Neural cell (in vitro differentiated cells): ENCODE results near the gene UVRAG. TPM values are rescaled to one million over a fixed set of nuclear protein-coding genes. Genes with fewer than 3 reads are reported as not detected.

Experiments used
- H2AFZ ChIP-seq: fragments of 200-600, 300-800 bp; sonication (generic), shearing (Covaris generic); 2 replicates; pipeline ENCODE4 v1.6.0; 2014; ENCODE audit warnings: low read depth, mild to moderate bottlenecking, antibody characterized with exemption, low read length, moderate library complexity
- H3F3A ChIP-seq: fragments of 200-600 bp; shearing (Covaris generic); 2 replicates; pipeline ENCODE4 v1.6.1; 2016; ENCODE audit warnings: mild to moderate bottlenecking, moderate library complexity, mixed read lengths, antibody characterized with exemption, low read length; ENCODE audit not compliant: insufficient read depth, poor library complexity, severe bottlenecking
- H3K27ac ChIP-seq: fragments of 200-600, 300-800 bp; sonication (generic), shearing (Covaris generic); 2 replicates; pipeline ENCODE4 v1.5.1; 2014; ENCODE audit warnings: mild to moderate bottlenecking, low read length, moderate library complexity
- H3K27me3 ChIP-seq: fragments of 300-800, 200-600 bp; sonication (generic), shearing (Covaris generic); 2 replicates; pipeline ENCODE4 v1.6.0; 2014; ENCODE audit warnings: mild to moderate bottlenecking, low read depth, low read length, moderate library complexity; ENCODE audit not compliant: insufficient read depth
- H3K36me3 ChIP-seq: fragments of 300-800, 200-600 bp; sonication (generic), shearing (Covaris generic); 2 replicates; pipeline ENCODE4 v1.5.1; 2014; ENCODE audit warnings: mild to moderate bottlenecking, antibody characterized with exemption, low read length, moderate library complexity; ENCODE audit not compliant: insufficient read depth
- H3K4me2 ChIP-seq: fragments of 300-800, 200-600 bp; sonication (generic), shearing (Covaris generic); 2 replicates; pipeline ENCODE4 v1.6.0; 2014; ENCODE audit warnings: mild to moderate bottlenecking, low read length
- H3K4me3 ChIP-seq: fragments of 300-800, 200-600 bp; sonication (generic), shearing (Covaris generic); 2 replicates; pipeline ENCODE4 v1.5.1; 2014; ENCODE audit warnings: mild to moderate bottlenecking, low read length, moderate library complexity
- H3K79me2 ChIP-seq: fragments of 200-600 bp; shearing (Covaris generic); replicated peaks from 2 replicates; pipeline ENCODE4 v1.6.0; 2014; ENCODE audit warnings: mild to moderate bottlenecking, low read length, moderate library complexity; ENCODE audit not compliant: insufficient read depth
- H3K9ac ChIP-seq: fragments of 300-800, 200-600 bp; sonication (generic), shearing (Covaris generic); 2 replicates; pipeline ENCODE4 v1.6.1; 2016; ENCODE audit warnings: mild to moderate bottlenecking, low read length, mixed read lengths
- H3K9me2 ChIP-seq: fragments of 200-600 bp; shearing (Covaris generic); 2 replicates; pipeline ENCODE4 v1.6.1; 2016; ENCODE audit warnings: mild to moderate bottlenecking, low read length, mixed read lengths; ENCODE audit not compliant: insufficient read depth
- H3K9me3 ChIP-seq: fragments of 200-600, 300-800 bp; sonication (generic), shearing (Covaris generic); 2 replicates; pipeline ENCODE4 v1.6.1; 2016; ENCODE audit warnings: mild to moderate bottlenecking, mixed run types, low read length, moderate library complexity, mixed read lengths
- H4K20me1 ChIP-seq: fragments of 200-600 bp; shearing (Covaris generic); 2 replicates; pipeline ENCODE4 v1.6.1; 2016; ENCODE audit warnings: mild to moderate bottlenecking, mixed run types; ENCODE audit not compliant: insufficient read depth
- EP300 ChIP-seq: fragments of 450-650 bp; conservative IDR thresholded peaks from 2 replicates; pipeline ENCODE4 v1.6.1; 2014; ENCODE audit warnings: antibody characterized with exemption, mild to moderate bottlenecking, moderate library complexity; ENCODE audit not compliant: poor library complexity, severe bottlenecking
- EZH2 ChIP-seq: fragments of 200-600, 300-800 bp; shearing (Covaris generic), sonication (generic); IDR thresholded peaks from 2 replicates; pipeline ENCODE4 v1.6.1; 2014; ENCODE audit warnings: antibody characterized with exemption, low read length, borderline replicate concordance, mild to moderate bottlenecking; ENCODE audit not compliant: insufficient read depth, poor library complexity, severe bottlenecking
- MXI1 ChIP-seq: fragments of 450-650 bp; conservative IDR thresholded peaks from 2 replicates; pipeline ENCODE4 v1.6.1; 2014; ENCODE audit warnings: antibody characterized with exemption, mild to moderate bottlenecking; ENCODE audit not compliant: poor library complexity, severe bottlenecking
- POLR2AphosphoS5 ChIP-seq: IDR thresholded peaks from 2 replicates; pipeline ENCODE4 v1.6.1; 2012
- RAD21 ChIP-seq: fragments of 450-650 bp; conservative IDR thresholded peaks from 2 replicates; pipeline ENCODE4 v1.6.1; 2014; ENCODE audit warnings: antibody characterized with exemption, mild to moderate bottlenecking, moderate library complexity
- SMC3 ChIP-seq: fragments of 450-650 bp; conservative IDR thresholded peaks from 2 replicates; pipeline ENCODE4 v1.6.1; 2014; ENCODE audit warnings: antibody characterized with exemption, mild to moderate bottlenecking, moderate library complexity; ENCODE audit not compliant: poor library complexity
- TAF1 ChIP-seq: IDR thresholded peaks from 2 replicates; pipeline ENCODE4 v1.6.1; 2012; ENCODE audit warnings: low read depth
- polyA plus RNA-seq: library from polyadenylated mRNA; depleted of rRNA; stranded (reverse); fragments of >200 nt; gene quantifications from 2 replicates; pipeline ENCODE4 v1.2.3, GENCODE V29; 2014
- TF ChIP-seq, protein P1 (sequence below): IDR thresholded peaks from 2 replicates; pipeline ENCODE4 v1.6.1; 2012; ENCODE audit warnings: borderline replicate concordance
- TF ChIP-seq, protein P2 (sequence below): fragments of 450-650 bp; IDR thresholded peaks from 2 replicates; pipeline ENCODE4 v1.5.1; 2014; ENCODE audit warnings: antibody characterized with exemption, mild to moderate bottlenecking, moderate library complexity; ENCODE audit not compliant: poor library complexity, severe bottlenecking

UVRAG gene
- polyA plus RNA-seq, 1 donor from 2014 or later: 31.6 TPM

DNA sequence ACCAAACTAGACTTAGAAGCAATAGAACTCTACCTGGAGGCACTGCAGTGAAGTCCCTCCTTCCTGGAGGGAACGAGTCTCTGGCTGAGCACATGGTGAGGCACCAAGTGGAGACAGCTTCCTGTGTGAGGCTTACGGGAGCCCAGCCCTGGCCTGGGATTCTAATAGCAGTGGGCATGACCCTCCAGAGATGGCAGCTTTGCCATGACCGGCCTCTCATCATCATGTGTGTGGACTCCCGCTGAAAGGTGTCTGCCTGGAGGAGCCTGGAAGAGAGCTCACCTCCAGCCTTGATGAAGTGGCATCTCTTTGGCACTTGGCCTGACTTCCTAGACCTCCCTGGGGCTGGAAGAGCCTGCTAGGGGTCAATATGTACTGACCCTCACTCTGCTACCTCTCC lies 38.5 kb upstream of the UVRAG start:
- Histone ChIP-seq H3K4me2 (no peak overlapping the region), H3K9ac (no peak overlapping the region), H3K27me3 (no peaks in the 10 kb centered on the region), H3K4me3 (no peak overlapping the region), H3K36me3 (no peaks in the 10 kb centered on the region), H3K79me2 (no peaks in the 10 kb centered on the region), H3F3A (no peaks in the 10 kb centered on the region), H3K27ac (no peak overlapping the region), H2AFZ (no peak overlapping the region), H3K9me2 (no peaks in the 10 kb centered on the region), H4K20me1 (no peaks in the 10 kb centered on the region), H3K9me3 (no peaks in the 10 kb centered on the region)
- no peak for TF ChIP-seq SMC3

DNA sequence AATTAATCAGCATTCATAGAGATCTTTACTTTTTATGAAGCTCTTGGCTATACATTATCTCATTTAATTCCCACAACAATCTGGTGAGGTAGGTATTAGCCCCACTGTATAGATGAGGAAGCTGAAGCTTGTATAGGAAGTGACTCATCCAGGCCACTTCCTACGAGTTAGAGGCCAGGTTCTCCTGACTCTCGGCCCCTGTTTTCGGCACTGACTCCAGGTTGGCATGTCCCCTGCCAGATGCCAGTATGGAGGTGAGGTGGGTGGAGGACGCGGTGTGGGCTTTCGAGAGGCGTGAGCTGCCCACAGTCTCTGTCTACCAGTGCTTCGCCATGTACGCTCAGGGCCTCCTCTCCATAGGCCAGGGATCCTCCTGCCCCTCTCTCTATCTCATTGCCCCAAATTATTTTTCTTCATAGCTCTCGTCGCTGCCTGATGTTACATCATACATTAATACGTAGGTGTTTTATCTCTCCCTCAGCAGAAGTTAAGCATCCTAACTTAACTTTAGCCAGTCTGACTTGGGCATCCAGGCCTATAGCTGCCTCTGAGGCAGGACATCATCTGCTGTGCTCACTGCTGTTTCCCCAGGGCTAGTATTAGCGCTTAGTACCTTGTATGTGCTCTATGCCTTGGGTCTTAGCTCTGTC lies 37.4 kb upstream of the UVRAG start:
- Histone ChIP-seq H3K9me2 (no peaks in the 10 kb centered on the region), H2AFZ (no peak overlapping the region), H3F3A (no peaks in the 10 kb centered on the region), H3K79me2 (no peaks in the 10 kb centered on the region), H4K20me1 (no peaks in the 10 kb centered on the region), H3K9ac (no peak overlapping the region), H3K4me3 (no peak overlapping the region), H3K9me3 (no peaks in the 10 kb centered on the region), H3K27me3 (no peaks in the 10 kb centered on the region), H3K4me2 (no peak overlapping the region), H3K36me3 (no peaks in the 10 kb centered on the region), H3K27ac (no peak overlapping the region)
- TF ChIP-seq RAD21: no peak
- no peak for TF ChIP-seq MXI1
- no peak for TF ChIP-seq EP300
- no peak for TF ChIP-seq TAF1
- TF ChIP-seq SMC3: no peak
- no peak for TF ChIP-seq POLR2AphosphoS5
- TF ChIP-seq, protein P1, sequence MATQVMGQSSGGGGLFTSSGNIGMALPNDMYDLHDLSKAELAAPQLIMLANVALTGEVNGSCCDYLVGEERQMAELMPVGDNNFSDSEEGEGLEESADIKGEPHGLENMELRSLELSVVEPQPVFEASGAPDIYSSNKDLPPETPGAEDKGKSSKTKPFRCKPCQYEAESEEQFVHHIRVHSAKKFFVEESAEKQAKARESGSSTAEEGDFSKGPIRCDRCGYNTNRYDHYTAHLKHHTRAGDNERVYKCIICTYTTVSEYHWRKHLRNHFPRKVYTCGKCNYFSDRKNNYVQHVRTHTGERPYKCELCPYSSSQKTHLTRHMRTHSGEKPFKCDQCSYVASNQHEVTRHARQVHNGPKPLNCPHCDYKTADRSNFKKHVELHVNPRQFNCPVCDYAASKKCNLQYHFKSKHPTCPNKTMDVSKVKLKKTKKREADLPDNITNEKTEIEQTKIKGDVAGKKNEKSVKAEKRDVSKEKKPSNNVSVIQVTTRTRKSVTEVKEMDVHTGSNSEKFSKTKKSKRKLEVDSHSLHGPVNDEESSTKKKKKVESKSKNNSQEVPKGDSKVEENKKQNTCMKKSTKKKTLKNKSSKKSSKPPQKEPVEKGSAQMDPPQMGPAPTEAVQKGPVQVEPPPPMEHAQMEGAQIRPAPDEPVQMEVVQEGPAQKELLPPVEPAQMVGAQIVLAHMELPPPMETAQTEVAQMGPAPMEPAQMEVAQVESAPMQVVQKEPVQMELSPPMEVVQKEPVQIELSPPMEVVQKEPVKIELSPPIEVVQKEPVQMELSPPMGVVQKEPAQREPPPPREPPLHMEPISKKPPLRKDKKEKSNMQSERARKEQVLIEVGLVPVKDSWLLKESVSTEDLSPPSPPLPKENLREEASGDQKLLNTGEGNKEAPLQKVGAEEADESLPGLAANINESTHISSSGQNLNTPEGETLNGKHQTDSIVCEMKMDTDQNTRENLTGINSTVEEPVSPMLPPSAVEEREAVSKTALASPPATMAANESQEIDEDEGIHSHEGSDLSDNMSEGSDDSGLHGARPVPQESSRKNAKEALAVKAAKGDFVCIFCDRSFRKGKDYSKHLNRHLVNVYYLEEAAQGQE: no peak
- TF ChIP-seq, protein P2, sequence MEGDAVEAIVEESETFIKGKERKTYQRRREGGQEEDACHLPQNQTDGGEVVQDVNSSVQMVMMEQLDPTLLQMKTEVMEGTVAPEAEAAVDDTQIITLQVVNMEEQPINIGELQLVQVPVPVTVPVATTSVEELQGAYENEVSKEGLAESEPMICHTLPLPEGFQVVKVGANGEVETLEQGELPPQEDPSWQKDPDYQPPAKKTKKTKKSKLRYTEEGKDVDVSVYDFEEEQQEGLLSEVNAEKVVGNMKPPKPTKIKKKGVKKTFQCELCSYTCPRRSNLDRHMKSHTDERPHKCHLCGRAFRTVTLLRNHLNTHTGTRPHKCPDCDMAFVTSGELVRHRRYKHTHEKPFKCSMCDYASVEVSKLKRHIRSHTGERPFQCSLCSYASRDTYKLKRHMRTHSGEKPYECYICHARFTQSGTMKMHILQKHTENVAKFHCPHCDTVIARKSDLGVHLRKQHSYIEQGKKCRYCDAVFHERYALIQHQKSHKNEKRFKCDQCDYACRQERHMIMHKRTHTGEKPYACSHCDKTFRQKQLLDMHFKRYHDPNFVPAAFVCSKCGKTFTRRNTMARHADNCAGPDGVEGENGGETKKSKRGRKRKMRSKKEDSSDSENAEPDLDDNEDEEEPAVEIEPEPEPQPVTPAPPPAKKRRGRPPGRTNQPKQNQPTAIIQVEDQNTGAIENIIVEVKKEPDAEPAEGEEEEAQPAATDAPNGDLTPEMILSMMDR: no peak
- TF ChIP-seq EZH2: no peak

DNA sequence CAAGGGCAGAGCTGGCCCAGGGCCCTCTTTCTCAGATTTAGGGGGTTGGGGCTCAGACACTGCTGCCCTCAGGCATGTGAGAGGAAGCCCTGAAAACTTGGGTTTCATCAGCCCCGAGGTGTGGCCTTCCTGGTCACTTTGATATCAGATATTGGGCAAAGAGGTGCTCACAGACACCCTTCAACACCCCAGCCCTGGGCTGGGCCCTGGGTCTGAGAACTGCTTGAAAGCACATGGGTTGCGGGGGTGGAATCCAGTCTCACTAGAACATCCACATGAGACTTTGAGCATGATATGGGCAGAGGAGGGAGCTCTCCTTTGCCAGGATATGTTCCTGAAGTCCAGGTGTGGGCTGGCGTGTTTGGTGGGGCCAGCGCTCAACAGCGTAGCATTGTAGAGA lies 36.0 kb upstream of the UVRAG start:
- no peaks in the 10 kb centered on the region for H3K36me3 ChIP-seq
- H2AFZ ChIP-seq: no peak overlapping the region
- no peak overlapping the region for H3K9ac ChIP-seq
- no peaks in the 10 kb centered on the region for H3K9me3 ChIP-seq
- H3K27me3 ChIP-seq: no peaks in the 10 kb centered on the region
- no peak for TF ChIP-seq POLR2AphosphoS5
- TF ChIP-seq, protein P2: no peak
- TF ChIP-seq, protein P1: no peak
- no peak overlapping the region for H3K27ac ChIP-seq
- no peaks in the 10 kb centered on the region for H3F3A ChIP-seq
- no peak overlapping the region for H3K4me3 ChIP-seq
- no peaks in the 10 kb centered on the region for H4K20me1 ChIP-seq
- H3K79me2 ChIP-seq: no peaks in the 10 kb centered on the region
- H3K4me2 ChIP-seq: no peak overlapping the region
- H3K9me2 ChIP-seq: no peaks in the 10 kb centered on the region
